Nephron progenitor cell (in vitro differentiated cells): ENCODE results near the gene OTUD6A.

Experiments
- DNase-seq: peaks from one replicate; pipeline ENCODE4 v3.0.0; 2021
- H3K27ac Mint-ChIP-seq: 2 replicates; pipeline ENCODE4 v1.8.0; 2021; ENCODE audit warnings: mild to moderate bottlenecking, moderate library complexity, mixed read lengths
- H3K27me3 Mint-ChIP-seq: 2 replicates; pipeline ENCODE4 v1.8.0; 2021; ENCODE audit warnings: mild to moderate bottlenecking, low read depth, mixed read lengths; ENCODE audit not compliant: poor library complexity
- H3K36me3 Mint-ChIP-seq: 2 replicates; pipeline ENCODE4 v1.8.0; 2021; ENCODE audit warnings: low read depth, mixed read lengths
- H3K4me1 Mint-ChIP-seq: 2 replicates; pipeline ENCODE4 v1.8.0; 2021; ENCODE audit warnings: mixed read lengths
- H3K4me3 Mint-ChIP-seq: 2 replicates; pipeline ENCODE4 v1.8.0; 2021; ENCODE audit warnings: mild to moderate bottlenecking, moderate library complexity, mixed read lengths
- H3K9me3 Mint-ChIP-seq: 2 replicates; pipeline ENCODE4 v1.8.0; 2021; ENCODE audit warnings: mild to moderate bottlenecking, moderate library complexity, mixed read lengths
- TF ChIP-seq, protein P1 (sequence below): fragments of 200-600 bp; sonication (generic); IDR thresholded peaks from 2 replicates; pipeline ENCODE4 v1.5.0; 2021; ENCODE audit warnings: antibody characterized with exemption

OTUD6A gene

DNA sequence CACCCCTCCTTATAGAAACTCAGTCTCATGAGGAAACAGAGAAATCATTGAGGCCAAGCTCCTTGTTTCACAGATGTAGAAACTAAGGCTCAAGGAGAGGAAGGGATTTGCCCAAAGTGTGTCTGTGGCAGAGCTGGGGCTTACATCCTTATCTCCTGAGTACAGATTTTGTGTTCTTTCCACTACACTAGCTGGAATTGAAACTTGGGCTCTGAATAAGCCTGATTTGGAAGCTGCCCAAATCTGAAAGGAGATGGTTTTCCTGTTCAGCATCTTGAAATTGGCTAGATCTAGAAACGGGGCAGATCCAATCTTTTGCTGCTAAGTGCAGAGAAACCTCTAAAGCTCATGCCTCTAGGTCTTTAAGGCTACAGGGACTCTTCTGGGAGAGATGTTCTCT lies 36.8 kb upstream of the OTUD6A start:
- H3K9me3 Mint-ChIP-seq = peaks cover 44% of the 10 kb centered on the region
- TF ChIP-seq, protein P1, sequence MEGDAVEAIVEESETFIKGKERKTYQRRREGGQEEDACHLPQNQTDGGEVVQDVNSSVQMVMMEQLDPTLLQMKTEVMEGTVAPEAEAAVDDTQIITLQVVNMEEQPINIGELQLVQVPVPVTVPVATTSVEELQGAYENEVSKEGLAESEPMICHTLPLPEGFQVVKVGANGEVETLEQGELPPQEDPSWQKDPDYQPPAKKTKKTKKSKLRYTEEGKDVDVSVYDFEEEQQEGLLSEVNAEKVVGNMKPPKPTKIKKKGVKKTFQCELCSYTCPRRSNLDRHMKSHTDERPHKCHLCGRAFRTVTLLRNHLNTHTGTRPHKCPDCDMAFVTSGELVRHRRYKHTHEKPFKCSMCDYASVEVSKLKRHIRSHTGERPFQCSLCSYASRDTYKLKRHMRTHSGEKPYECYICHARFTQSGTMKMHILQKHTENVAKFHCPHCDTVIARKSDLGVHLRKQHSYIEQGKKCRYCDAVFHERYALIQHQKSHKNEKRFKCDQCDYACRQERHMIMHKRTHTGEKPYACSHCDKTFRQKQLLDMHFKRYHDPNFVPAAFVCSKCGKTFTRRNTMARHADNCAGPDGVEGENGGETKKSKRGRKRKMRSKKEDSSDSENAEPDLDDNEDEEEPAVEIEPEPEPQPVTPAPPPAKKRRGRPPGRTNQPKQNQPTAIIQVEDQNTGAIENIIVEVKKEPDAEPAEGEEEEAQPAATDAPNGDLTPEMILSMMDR = no peak
- no peaks in the 10 kb centered on the region for H3K36me3 Mint-ChIP-seq
- H3K4me3 Mint-ChIP-seq = no peak overlapping the region
- H3K27ac Mint-ChIP-seq = no peak overlapping the region
- H3K27me3 Mint-ChIP-seq = no peaks in the 10 kb centered on the region
- no peak for DNase-seq
- H3K4me1 Mint-ChIP-seq = no peaks in the 10 kb centered on the region

DNA sequence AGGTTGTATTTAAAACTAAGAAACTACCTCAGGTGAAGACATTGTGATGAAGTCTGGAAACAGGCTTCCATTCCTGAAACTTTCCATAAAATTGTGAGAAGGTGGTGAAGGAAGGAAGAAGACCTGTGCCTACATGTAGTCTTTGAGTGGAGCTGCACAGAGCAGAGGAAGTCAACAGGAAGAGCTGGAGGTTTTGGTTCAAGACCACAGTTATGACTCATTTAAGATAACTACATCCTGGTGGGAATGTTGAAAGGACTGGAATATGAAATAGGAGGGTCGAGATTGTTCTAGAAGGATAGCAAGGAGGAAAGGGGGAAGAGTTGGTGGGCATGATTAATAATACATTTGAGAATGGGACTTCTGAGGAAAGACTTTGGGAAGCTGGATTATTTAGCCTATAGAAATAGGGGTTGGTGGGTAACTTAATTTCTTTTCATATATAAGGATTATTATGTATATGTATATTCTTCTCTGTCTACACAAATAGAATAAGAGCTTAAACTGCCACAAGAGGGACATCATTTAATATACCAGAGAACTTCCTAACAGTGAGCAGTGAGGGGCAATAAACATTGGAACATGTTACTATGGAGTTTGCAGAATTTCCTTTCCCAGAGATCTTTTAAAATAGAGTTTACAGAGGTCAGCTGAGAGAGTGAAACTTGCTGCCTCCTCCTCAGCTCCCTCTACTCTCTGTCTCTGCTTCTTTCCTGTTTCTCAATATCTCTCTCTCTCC lies 36.0 kb upstream of the OTUD6A start:
- Mint-ChIP-seq H3K36me3 (no peaks in the 10 kb centered on the region), H3K27me3 (no peaks in the 10 kb centered on the region), H3K4me3 (no peak overlapping the region), H3K9me3 (peaks cover 47% of the 10 kb centered on the region), H3K27ac (no peak overlapping the region), H3K4me1 (no peaks in the 10 kb centered on the region)
- no peak for DNase-seq
- TF ChIP-seq, protein P1 = no peak

DNA sequence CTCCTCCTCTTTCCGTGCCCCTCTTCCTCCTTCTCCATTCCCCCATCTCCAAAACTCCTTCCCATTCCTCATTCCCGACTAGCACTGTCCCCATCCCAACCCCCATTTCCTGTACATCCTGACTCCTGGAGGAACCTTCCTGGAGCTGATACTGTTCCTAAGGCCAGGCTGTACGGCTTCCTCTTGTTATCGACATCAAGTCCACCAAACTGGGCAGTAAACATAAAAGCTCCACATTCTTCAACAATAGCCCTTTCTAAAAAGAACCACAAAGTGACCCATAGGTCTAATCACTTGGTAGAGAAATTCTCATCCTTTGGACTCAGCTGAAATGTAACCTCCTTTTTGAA lies 35.4 kb upstream of the OTUD6A start:
- TF ChIP-seq, protein P1 = no peak
- H3K9me3 Mint-ChIP-seq = peaks cover 49% of the 10 kb centered on the region
- H3K4me1 Mint-ChIP-seq = no peaks in the 10 kb centered on the region
- H3K27me3 Mint-ChIP-seq = peaks cover 2% of the 10 kb centered on the region
- no peak overlapping the region for H3K4me3 Mint-ChIP-seq
- no peak overlapping the region for H3K27ac Mint-ChIP-seq
- no peak for DNase-seq
- no peaks in the 10 kb centered on the region for H3K36me3 Mint-ChIP-seq

DNA sequence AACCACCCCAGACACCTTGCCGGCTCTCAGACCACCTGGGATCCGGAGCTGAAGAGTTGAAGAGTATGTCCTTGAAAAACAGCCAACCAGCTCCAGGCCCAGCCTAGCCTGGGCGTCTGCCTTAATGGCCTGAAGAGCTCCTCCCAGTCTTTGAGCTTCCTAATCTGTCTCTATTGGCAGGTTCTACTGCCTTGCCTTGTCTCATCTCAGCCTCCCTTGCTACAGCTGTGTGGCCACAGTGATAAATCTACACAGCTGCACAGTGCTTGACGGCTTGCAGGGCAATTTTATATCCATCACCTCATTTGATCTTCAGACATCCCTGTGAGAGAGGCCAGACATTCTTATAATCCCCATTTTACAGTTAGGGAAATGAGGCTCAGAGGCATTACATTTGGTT lies 32.4 kb upstream of the OTUD6A start:
- Mint-ChIP-seq H3K4me3 (no peak overlapping the region), H3K27ac (no peak overlapping the region), H3K9me3 (peaks cover 52% of the 10 kb centered on the region), H3K4me1 (peaks cover 7% of the 10 kb centered on the region), H3K36me3 (no peaks in the 10 kb centered on the region), H3K27me3 (peaks cover 4% of the 10 kb centered on the region)
- no peak for DNase-seq
- TF ChIP-seq, protein P1 = no peak

DNA sequence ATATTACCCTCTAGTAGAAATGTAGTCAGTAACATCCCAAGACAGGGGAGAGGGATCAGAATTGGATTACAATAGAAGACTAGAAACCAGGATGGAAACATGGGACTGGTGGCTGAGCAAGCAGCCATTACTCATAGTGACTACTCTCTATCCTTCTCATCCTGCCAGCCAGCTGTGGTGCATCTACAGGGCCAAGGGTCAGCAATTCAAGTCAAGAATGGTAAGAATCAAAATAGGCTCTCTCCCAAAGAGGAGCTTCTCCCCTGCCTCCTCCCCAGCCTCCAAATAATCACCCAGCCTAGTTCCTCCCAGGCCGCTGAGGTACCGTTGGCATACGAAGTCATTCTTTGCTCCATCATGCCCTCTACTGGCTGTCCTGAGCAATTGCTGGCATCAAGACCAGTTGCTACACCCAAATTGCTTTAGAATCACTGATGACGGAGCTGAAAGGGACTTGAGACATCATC lies 31.9 kb upstream of the OTUD6A start:
- DNase-seq = peak; percentile 52
- Mint-ChIP-seq H3K36me3 (no peaks in the 10 kb centered on the region), H3K27ac (no peak overlapping the region), H3K4me1 (peaks cover 7% of the 10 kb centered on the region), H3K27me3 (peaks cover 6% of the 10 kb centered on the region), H3K9me3 (peaks cover 54% of the 10 kb centered on the region), H3K4me3 (no peak overlapping the region)
- TF ChIP-seq, protein P1 = peak; percentile 56

DNA sequence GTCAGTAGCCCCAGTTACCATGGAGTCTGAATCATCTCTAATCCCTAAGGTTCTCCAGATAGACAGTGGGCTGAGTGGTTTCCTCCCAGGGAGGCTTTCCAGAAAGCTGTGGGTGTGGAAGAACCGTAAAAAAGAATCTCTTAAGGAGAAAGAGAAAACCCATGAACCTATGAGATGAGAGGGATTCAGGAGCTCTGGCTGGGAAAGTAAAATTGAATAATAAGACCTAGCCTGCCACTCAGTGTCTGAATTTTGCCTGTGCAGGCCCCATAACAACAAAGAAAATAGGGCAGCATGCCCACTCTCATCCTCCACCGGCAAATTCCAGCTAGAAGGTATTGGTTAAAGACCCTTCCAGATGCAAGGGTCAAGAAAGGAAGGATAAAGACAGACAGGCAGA lies 29.5 kb upstream of the OTUD6A start:
- Mint-ChIP-seq H3K27me3 (peaks cover 8% of the 10 kb centered on the region), H3K4me1 (peaks cover 7% of the 10 kb centered on the region), H3K36me3 (no peaks in the 10 kb centered on the region), H3K9me3 (peaks cover 39% of the 10 kb centered on the region), H3K4me3 (no peak overlapping the region), H3K27ac (no peak overlapping the region)
- DNase-seq = no peak
- TF ChIP-seq, protein P1 = no peak
